Suprapubic skin (tissue), 4 donors: ENCODE measurements around the gene CACNA2D1. TPM values are rescaled to one million over a fixed set of nuclear protein-coding genes. Genes with fewer than 3 reads are reported as not detected.

ENCODE experiments used
- DNase-seq, 2 donors: peaks; one replicate each; pipeline ENCODE4 v3.0.0-alpha.2; 2019; ENCODE audit warnings: low spot score in 2 of 2
- H3K27ac ChIP-seq: fragments of 200-600 bp; sonication (generic); one replicate; pipeline ENCODE4 v1.5.1; 2019
- H3K27me3 ChIP-seq: fragments of 200-600 bp; sonication (generic); one replicate; pipeline ENCODE4 v1.5.1; 2019
- H3K36me3 ChIP-seq: fragments of 200-600 bp; sonication (generic); one replicate; pipeline ENCODE4 v1.5.1; 2019
- H3K4me1 ChIP-seq: fragments of 200-600 bp; sonication (generic); one replicate; pipeline ENCODE4 v1.5.1; 2019
- H3K4me3 ChIP-seq: fragments of 200-600 bp; sonication (generic); one replicate; pipeline ENCODE4 v1.5.1; 2019; ENCODE audit warnings: mild to moderate bottlenecking
- H3K9me3 ChIP-seq: fragments of 200-600 bp; sonication (generic); one replicate; pipeline ENCODE4 v1.5.1; 2019
- EP300 ChIP-seq: sonication (generic); formaldehyde crosslinking; IDR thresholded peaks from one replicate; pipeline ENCODE4 v1.6.1; 2017; ENCODE audit warnings: antibody characterized with exemption
- POLR2A ChIP-seq, 2 donors: fragments of 450-650 bp; IDR thresholded peaks; one replicate each; pipeline ENCODE4 v1.6.1; 2017; ENCODE audit warnings: antibody characterized with exemption in 2 of 2, mild to moderate bottlenecking in 2 of 2, moderate library complexity in 2 of 2
- POLR2AphosphoS5 ChIP-seq, 3 donors: sonication (generic); formaldehyde crosslinking; IDR thresholded peaks; one replicate each; pipeline ENCODE4 v1.6.1; 2017; ENCODE audit warnings: antibody characterized with exemption in 3 of 3
- WGBS: methylation state at CpG from one replicate; pipeline ENCODE4 v1.1.5; 2018; 5-methylcytosine and 5-hydroxymethylcytosine counted together
- total RNA-seq, 4 donors: library from RNA; depleted of rRNA; stranded (reverse); fragments of >200 nt; gene quantifications; one replicate each; pipeline ENCODE4 v1.1.0, GENCODE V29; 2016
- TF ChIP-seq, protein P1 (sequence below), 2 donors: fragments of 200-600 bp in 1 of 2; fragments of 450-650 bp in 1 of 2; sonication (generic) in 1 of 2; IDR thresholded peaks; one replicate each; pipeline ENCODE4 v1.5.1; 2016 to 2019; ENCODE audit warnings: antibody characterized with exemption in 2 of 2, mild to moderate bottlenecking in 1 of 2, moderate library complexity in 1 of 2

CACNA2D1 gene
- total RNA-seq, 4 donors from 2014 or later, result 9.3 to 16.9 (median 10.6) TPM

DNA sequence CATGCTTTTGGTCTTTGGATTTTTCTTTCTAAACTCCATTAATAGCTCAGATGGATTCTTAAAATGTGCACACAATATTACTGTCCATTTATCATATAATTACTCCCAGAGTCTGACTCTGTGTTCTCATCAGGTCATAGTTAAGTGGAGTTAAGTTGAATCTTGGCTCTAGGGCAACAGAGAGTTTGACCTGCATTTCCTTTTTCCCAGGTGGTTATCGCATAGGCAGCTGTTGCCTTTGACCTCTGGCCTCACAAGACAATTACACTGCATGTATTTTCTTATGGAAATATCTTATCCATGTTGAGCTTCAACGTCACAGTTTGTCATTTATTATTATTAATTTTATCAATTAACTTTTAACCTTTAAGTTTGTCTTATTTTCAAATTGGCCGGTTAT is 436.3 kb downstream of the CACNA2D1 start:
- no peak overlapping the region for H3K27ac ChIP-seq
- no peaks in the 10 kb centered on the region for H3K4me1 ChIP-seq
- TF ChIP-seq, protein P1, sequence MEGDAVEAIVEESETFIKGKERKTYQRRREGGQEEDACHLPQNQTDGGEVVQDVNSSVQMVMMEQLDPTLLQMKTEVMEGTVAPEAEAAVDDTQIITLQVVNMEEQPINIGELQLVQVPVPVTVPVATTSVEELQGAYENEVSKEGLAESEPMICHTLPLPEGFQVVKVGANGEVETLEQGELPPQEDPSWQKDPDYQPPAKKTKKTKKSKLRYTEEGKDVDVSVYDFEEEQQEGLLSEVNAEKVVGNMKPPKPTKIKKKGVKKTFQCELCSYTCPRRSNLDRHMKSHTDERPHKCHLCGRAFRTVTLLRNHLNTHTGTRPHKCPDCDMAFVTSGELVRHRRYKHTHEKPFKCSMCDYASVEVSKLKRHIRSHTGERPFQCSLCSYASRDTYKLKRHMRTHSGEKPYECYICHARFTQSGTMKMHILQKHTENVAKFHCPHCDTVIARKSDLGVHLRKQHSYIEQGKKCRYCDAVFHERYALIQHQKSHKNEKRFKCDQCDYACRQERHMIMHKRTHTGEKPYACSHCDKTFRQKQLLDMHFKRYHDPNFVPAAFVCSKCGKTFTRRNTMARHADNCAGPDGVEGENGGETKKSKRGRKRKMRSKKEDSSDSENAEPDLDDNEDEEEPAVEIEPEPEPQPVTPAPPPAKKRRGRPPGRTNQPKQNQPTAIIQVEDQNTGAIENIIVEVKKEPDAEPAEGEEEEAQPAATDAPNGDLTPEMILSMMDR (IDR thresholded peaks at IDR 0.05), result no peak
- TF ChIP-seq POLR2AphosphoS5 (IDR thresholded peaks at IDR 0.05) (no peak), EP300 (no peak), POLR2A (IDR thresholded peaks at IDR 0.05) (no peak)
- H3K27me3 ChIP-seq, result no peaks in the 10 kb centered on the region
- no peak for DNase-seq
- no peaks in the 10 kb centered on the region for H3K9me3 ChIP-seq
- H3K4me3 ChIP-seq, result no peak overlapping the region
- WGBS, result 61% methylated on average over 3 of the region's 3 CpGs
- H3K36me3 ChIP-seq, result no peaks in the 10 kb centered on the region

DNA sequence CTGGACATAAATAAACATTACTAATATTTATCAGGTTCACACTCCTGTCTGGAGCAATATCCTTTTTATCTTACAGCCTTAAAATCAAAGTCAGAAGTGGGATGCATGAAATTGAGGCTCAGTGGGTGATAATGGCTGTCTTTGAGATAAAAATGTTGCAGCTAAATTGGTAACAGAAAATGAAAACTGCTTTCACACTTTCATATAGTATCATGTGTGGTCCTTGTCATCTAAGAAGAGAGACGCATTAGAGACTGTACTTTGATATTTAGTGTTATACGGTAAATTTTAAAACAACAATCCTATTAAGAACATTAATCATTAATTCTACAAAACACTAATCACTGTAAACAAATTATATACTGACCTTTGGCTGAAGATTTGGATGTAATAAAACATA is 438.5 kb downstream of the CACNA2D1 start:
- WGBS, result 93% methylated on average over 2 of the region's 2 CpGs
- H3K4me3 ChIP-seq, result no peak overlapping the region
- H3K9me3 ChIP-seq, result no peaks in the 10 kb centered on the region
- H3K27ac ChIP-seq, result no peak overlapping the region
- H3K4me1 ChIP-seq, result no peaks in the 10 kb centered on the region
- TF ChIP-seq EP300 (no peak), POLR2A (IDR thresholded peaks at IDR 0.05) (no peak), POLR2AphosphoS5 (IDR thresholded peaks at IDR 0.05) (no peak)
- TF ChIP-seq, protein P1 (IDR thresholded peaks at IDR 0.05), result no peak
- no peaks in the 10 kb centered on the region for H3K36me3 ChIP-seq
- H3K27me3 ChIP-seq, result no peaks in the 10 kb centered on the region
- DNase-seq, result no peak

DNA sequence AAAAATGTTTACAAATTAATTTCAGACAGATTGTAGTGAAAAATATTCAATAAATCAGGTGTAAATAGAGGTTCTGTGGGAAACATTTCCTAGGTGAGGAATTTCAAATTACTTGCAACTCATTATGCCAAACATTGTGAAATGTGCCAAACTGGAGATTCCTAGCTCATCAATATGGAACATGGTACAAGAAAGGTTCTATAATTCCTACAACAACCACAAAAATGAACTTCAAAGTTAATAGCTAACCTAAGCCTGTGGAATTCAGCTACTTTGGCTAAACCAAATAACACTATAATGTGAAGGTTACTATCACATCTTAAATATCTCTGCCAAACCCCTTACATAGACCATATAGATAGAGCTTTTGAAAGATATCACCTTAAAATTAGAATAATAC is 450.4 kb downstream of the CACNA2D1 start:
- Histone ChIP-seq H3K36me3 (peaks cover 12% of the 10 kb centered on the region), H3K27me3 (no peaks in the 10 kb centered on the region), H3K9me3 (no peaks in the 10 kb centered on the region), H3K4me3 (no peak overlapping the region), H3K27ac (no peak overlapping the region), H3K4me1 (no peaks in the 10 kb centered on the region)
- no peak for DNase-seq
- no peak for TF ChIP-seq POLR2A (IDR thresholded peaks at IDR 0.05)
- no peak for TF ChIP-seq POLR2AphosphoS5 (IDR thresholded peaks at IDR 0.05)

DNA sequence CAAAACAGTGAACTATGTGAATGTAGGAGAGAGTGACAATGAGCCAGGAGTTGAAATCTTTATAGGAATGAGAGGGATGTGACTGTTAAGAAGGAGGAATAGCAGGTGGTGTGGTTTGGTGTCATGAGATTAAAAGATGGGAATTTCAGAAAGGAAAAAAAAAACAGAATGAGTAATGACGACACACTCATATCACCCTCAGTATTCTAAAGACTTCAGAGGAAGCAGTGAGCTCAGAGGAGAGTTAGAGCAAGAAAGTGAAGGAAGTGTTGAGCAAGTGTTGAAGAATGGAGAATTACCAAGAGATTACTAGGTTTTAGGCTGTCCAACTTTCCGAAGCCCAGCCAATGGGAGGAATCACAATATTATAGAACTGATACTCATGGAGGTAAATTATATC is 453.2 kb downstream of the CACNA2D1 start:
- DNase-seq, result no peak
- no peaks in the 10 kb centered on the region for H3K27me3 ChIP-seq
- H3K4me3 ChIP-seq, result no peak overlapping the region
- H3K9me3 ChIP-seq, result no peaks in the 10 kb centered on the region
- H3K27ac ChIP-seq, result no peak overlapping the region
- peaks cover 12% of the 10 kb centered on the region for H3K36me3 ChIP-seq
- no peaks in the 10 kb centered on the region for H3K4me1 ChIP-seq
- WGBS, result 93% methylated on average over 2 of the region's 2 CpGs
- TF ChIP-seq POLR2AphosphoS5 (IDR thresholded peaks at IDR 0.05) (no peak), POLR2A (IDR thresholded peaks at IDR 0.05) (no peak), EP300 (no peak)
- TF ChIP-seq, protein P1 (IDR thresholded peaks at IDR 0.05), result no peak

DNA sequence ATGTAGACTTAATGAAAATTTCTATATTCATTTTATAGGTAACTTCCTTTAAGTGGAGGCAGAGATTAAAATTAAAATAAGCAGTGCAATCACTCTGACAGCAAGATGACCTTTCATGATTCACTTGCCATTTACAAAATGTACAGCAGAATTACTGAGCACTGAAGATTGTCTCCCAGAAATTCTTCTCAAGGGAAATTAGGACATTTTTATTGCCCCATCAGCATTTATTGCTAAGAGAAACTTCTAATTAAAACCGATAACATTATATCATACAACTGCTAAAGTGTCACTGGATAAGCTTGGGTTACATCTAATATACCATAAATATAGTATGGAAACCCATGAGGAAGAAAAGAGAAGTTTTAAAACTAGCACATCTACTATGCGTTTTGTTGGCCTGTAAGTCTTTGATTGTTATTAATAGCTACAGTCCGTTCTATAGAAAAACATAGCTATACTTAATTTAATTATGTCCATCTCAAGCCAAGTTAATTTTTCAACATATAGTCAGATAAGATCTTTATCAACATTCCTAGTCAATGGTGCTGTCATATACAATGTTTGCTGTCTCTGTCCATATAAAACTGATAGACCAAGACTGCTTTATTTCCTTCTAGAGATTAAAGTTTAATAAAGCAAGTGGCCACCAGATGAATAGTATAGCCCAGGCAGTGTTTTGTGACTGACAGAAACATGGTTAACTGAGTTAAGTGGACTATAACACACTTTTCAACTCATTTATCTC is 456.7 kb downstream of the CACNA2D1 start:
- WGBS, result 83% methylated on average over 3 of the region's 3 CpGs
- DNase-seq, result no peak
- TF ChIP-seq POLR2A (IDR thresholded peaks at IDR 0.05), result no peak

DNA sequence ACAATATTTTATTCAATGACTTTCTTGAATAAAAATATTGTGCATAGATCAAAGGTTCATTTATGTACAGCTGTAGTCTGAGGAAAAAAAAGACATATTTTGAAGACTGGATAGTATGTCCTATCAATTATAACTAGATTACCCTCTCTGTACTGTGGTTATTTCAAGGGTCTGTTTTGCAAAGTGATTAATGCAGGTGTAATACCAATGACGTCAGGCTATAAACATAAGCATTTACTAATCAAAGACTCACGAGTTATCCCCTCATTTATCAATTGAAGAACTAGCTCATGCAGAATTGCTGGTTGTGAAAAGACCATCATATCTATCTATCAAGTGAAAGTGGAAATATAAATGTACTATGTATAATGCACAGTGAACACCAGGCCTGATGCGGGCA is 460.2 kb downstream of the CACNA2D1 start:
- 83% methylated on average over 3 of the region's 3 CpGs for whole genome bisulfite sequencing
- H3K27ac ChIP-seq, result no peak overlapping the region
- TF ChIP-seq POLR2AphosphoS5 (IDR thresholded peaks at IDR 0.05) (no peak), EP300 (no peak), POLR2A (IDR thresholded peaks at IDR 0.05) (no peak)
- TF ChIP-seq, protein P1 (IDR thresholded peaks at IDR 0.05), result no peak

More for the DNA sequence above, 456.7 kb downstream of the CACNA2D1 start:
- Histone ChIP-seq H3K4me3 (no peak overlapping the region), H3K27me3 (no peaks in the 10 kb centered on the region), H3K9me3 (no peaks in the 10 kb centered on the region), H3K36me3 (peaks cover 12% of the 10 kb centered on the region), H3K27ac (no peak overlapping the region), H3K4me1 (no peaks in the 10 kb centered on the region)

More for the DNA sequence above, 460.2 kb downstream of the CACNA2D1 start:
- no peak overlapping the region for H3K4me3 ChIP-seq
- no peaks in the 10 kb centered on the region for H3K4me1 ChIP-seq
- DNase-seq, result no peak
- no peaks in the 10 kb centered on the region for H3K9me3 ChIP-seq
- H3K36me3 ChIP-seq, result peaks cover 5% of the 10 kb centered on the region
- no peaks in the 10 kb centered on the region for H3K27me3 ChIP-seq
